A673 (cell line): Measurements from ENCODE around the gene SUDS3.

ENCODE experiments used
- CTCF ChIP-seq: fragments of 300-800, 200-600 bp; sonication (generic); conservative IDR thresholded peaks from 2 replicates; pipeline ENCODE4 v1.5.1; 2017; ENCODE audit warnings: low read depth, mild to moderate bottlenecking, antibody characterized with exemption, low read length, moderate library complexity, mixed read lengths
- EZH2 ChIP-seq: fragments of 200-600 bp; sonication (generic); IDR thresholded peaks from 2 replicates; pipeline ENCODE4 v1.6.1; 2017; ENCODE audit warnings: borderline replicate concordance, low read depth, mild to moderate bottlenecking, mixed read lengths, antibody characterized with exemption, low read length; ENCODE audit not compliant: poor library complexity, severe bottlenecking

- TF ChIP-seq EZH2 (no peak), CTCF (no peak)
Measured at GRCh38 chr12:118350908-118351559, 25.3 kb upstream of the SUDS3 start.
